ENCODE measurements around the gene RUNX1.

RUNX1 gene

DNA sequence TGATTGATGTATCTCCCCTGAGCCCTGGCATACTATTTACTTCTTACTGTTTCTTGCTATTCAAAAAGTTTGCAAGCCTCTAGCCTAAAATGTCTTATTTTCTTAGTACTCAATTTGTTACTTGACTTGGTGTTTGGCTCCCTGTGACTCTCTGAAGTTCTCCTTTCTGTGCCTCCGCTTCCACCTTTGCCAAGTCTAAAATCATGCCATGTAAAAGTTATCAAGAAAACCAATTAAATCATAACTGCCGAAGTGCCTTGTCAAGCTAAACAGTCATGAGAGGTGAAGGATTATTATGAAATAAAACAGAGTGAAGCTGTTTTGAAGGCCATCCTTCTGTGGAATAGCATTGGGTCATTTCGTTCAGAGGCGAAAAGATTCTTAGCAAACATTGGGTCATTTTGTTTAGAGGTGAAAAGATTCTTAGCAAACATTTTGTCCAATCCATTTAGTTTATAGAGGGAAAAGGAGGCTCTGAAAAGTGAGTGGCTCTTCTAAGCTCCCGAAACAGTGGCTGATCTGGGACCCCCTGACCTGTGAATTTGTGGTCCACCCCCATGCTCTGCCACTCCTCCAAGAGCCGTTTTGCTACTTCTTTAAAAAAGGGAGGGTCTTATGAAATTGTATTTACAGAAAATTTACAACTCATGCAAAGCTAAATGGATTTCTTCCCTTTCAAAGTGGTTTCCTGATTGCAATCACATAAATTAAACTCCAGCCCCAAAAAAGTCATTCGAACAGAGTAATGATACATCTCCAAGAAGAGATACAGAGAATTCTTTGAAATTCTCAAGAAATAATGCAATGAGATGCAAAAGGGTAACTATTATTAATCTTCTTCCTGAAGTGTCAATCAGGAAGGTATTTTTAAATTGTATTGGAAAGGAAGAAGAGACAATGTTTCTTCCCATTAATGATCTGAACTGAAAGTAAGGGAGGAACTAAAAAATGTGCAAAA lies 141.4 kb downstream of the RUNX1 start:
- H3K4me2 ChIP-seq, result peak overlapping the region; percentile 85
- peak overlapping the region; percentile 19; the same call in 1 of the 2 replicates for H3K4me3 ChIP-seq

DNA sequence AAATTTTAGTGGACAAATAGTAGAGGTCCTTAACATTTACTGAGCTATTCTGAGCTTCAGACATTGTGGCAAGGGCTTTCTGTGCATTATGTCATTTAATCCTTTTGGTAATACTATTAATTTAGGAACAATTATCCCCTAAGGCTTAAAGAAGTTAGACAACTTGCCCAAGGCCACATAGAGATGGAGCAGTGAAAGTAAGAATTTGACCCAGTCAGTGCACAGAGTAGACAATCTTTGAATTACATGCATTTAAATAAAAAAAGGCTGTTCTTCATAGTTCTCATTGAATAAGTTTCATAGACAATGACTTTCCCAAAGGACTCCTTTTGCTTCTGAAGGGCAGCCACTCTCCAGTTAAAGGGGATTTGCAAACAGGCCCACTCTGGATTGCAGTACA lies 142.7 kb downstream of the RUNX1 start:
- H3K27ac ChIP-seq, result peak overlapping the region; percentile 76
- peak overlapping the region; percentile 85 for H3K4me2 ChIP-seq
- H3K36me3 ChIP-seq, result peaks cover 25% of the 10 kb centered on the region
- no peak overlapping the region for H3K9ac ChIP-seq
- H4K20me1 ChIP-seq, result peaks cover 94% of the 10 kb centered on the region
- H3K4me1 ChIP-seq, result peaks cover 67% of the 10 kb centered on the region
- H3K4me3 ChIP-seq, result no peak overlapping the region
- H3K9me3 ChIP-seq, result peaks cover 7% of the 10 kb centered on the region; the same call in 1 of the 2 replicates
- no peak for TF ChIP-seq Cebpa-rat (IDR thresholded peaks at IDR 0.05)
- no peaks in the 10 kb centered on the region for H3K27me3 ChIP-seq

More for the DNA sequence above, 141.4 kb downstream of the RUNX1 start:
- H3K4me1 ChIP-seq, result peaks cover 80% of the 10 kb centered on the region
- H3K27ac ChIP-seq, result peak overlapping the region; percentile 76
- H4K20me1 ChIP-seq, result peaks cover 95% of the 10 kb centered on the region
- H3K36me3 ChIP-seq, result peaks cover 11% of the 10 kb centered on the region
- H3K9ac ChIP-seq, result peak overlapping the region; percentile 56
- H3K27me3 ChIP-seq, result no peaks in the 10 kb centered on the region
- no peak for TF ChIP-seq Cebpa-rat (IDR thresholded peaks at IDR 0.05)
- H3K9me3 ChIP-seq, result no peaks in the 10 kb centered on the region

DNA sequence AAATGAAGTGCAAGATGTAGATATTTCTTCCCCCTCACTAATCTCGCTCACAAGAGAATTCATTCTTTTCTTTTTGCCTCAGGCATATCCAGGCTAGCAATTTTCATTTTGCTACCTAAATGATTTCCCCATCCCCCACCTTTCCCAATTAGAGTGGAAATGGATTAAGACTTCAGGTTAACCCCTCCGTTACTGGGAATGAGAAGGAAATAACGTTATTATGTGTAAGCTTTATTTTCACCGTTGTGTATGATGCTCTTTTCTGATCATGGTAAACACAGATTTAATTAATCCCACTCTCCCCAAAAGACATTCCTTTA lies 143.9 kb downstream of the RUNX1 start:
- no peak for TF ChIP-seq Cebpa-rat (IDR thresholded peaks at IDR 0.05)
- Histone ChIP-seq H4K20me1 (peaks cover 94% of the 10 kb centered on the region), H3K36me3 (peaks cover 37% of the 10 kb centered on the region), H3K27me3 (no peaks in the 10 kb centered on the region), H3K4me2 (no peak overlapping the region), H3K4me1 (peaks cover 55% of the 10 kb centered on the region), H3K27ac (no peak overlapping the region), H3K9me3 (peaks cover 18% of the 10 kb centered on the region), H3K4me3 (no peak overlapping the region), H3K9ac (no peak overlapping the region)

DNA sequence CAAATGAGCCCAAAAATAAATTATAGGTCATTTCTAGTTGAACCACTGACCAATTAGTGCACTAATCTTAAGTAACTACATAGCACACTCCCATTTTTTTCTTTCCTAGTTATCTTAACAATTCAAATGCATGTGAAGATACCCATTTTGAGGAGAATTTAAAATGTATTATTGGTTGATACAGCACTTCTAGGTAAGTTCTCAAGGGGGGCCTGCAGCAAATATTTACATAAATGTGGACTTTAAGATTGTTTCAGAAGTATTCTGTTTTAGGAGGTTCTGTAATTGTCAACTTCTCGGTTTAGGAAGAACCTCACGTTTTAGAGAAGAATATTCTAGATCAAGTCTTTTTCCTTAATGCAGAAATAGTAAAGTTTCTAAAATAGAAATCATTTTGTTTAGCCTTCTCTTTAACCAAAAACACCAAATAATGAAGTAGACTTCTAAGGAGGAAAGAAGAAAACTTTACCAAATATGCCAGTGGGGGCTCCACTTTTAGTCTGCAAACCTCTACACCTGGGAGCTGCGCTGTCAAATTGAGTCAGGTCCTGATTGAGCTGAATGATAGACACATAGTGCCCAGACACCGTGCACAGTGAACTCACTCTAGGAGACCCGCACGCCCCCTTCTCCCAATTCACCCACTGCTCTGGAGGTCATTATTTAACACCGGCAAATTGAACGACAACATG lies 144.4 kb downstream of the RUNX1 start:
- Histone ChIP-seq H3K27ac (no peak overlapping the region), H4K20me1 (peaks cover 92% of the 10 kb centered on the region), H3K27me3 (no peaks in the 10 kb centered on the region), H3K9ac (no peak overlapping the region), H3K9me3 (peaks cover 21% of the 10 kb centered on the region), H3K4me2 (no peak overlapping the region), H3K4me3 (no peak overlapping the region), H3K4me1 (peaks cover 50% of the 10 kb centered on the region), H3K36me3 (peaks cover 41% of the 10 kb centered on the region)
- TF ChIP-seq Cebpa-rat (IDR thresholded peaks at IDR 0.05), result no peak

DNA sequence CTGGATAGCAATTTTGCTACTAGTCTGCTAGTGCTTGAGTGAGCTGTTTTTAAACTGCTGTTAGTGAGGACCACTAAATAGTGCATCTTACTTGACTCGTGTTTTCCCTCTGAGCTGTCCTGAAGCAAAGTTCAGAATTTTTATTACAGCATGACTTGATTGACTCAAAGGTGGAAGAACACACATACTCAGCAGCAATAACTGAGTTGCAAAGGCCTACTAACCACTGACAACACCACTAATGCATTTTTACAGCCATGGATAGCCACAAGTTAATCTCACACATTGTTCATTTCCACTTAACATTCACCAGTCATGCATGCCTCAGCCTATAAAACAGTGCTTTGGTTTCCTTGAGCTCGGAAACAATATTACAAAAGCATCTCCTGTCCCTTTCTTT lies 148.7 kb downstream of the RUNX1 start:
- H3K27me3 ChIP-seq, result no peaks in the 10 kb centered on the region
- no peak for TF ChIP-seq Cebpa-rat (IDR thresholded peaks at IDR 0.05)
- H3K4me2 ChIP-seq, result no peak overlapping the region
- peaks cover 23% of the 10 kb centered on the region for H3K4me1 ChIP-seq
- no peak overlapping the region for H3K4me3 ChIP-seq
- H4K20me1 ChIP-seq, result peaks cover 92% of the 10 kb centered on the region
- H3K9me3 ChIP-seq, result peaks cover 47% of the 10 kb centered on the region
- H3K27ac ChIP-seq, result no peak overlapping the region
- no peak overlapping the region for H3K9ac ChIP-seq
- peaks cover 83% of the 10 kb centered on the region for H3K36me3 ChIP-seq

DNA sequence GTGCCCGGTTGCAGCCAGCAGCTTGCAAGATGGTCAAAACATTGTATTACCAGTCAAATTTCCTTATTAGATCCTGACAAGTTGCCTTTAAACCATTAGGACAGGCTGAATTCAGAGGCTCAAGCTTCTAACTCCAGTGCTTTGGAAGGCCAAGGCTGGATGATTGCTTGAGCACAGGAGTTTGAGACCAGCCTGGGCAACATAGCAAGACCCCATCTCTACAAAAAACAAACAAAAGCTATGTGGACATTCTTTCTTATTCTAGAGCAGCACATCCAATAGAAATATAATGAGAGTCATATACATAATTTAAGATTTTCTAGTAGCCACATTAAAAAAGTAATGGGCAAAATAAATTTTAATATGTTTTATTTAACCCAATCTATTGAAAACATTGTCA lies 149.3 kb downstream of the RUNX1 start:
- peaks cover 92% of the 10 kb centered on the region for H4K20me1 ChIP-seq
- no peak overlapping the region for H3K4me3 ChIP-seq
- H3K4me2 ChIP-seq, result no peak overlapping the region
- peaks cover 80% of the 10 kb centered on the region for H3K36me3 ChIP-seq
- peaks cover 47% of the 10 kb centered on the region for H3K9me3 ChIP-seq
- no peaks in the 10 kb centered on the region for H3K27me3 ChIP-seq
- H3K9ac ChIP-seq, result no peak overlapping the region
- peaks cover 23% of the 10 kb centered on the region for H3K4me1 ChIP-seq
- no peak overlapping the region for H3K27ac ChIP-seq
- TF ChIP-seq Cebpa-rat (IDR thresholded peaks at IDR 0.05), result no peak

DNA sequence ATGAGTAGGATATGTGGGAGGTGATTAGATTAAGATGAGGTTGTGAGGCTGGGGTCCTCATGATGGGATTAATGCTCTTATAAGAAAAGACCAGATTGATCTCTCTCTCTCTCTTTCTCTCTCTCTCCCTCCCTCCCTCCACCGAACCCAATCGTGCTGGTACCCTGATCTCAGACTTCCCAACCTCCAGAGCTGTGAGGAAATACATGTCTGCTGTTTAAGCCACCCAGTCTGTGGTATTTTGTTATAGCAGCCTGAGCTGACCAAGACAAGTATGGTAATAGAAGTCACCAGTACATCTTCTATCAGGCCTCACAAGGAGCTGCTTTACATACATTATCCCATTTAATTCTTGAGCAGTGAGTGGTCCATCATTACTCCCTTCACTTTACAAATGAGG lies 149.8 kb downstream of the RUNX1 start:
- Histone ChIP-seq H4K20me1 (peaks cover 92% of the 10 kb centered on the region), H3K4me1 (peaks cover 27% of the 10 kb centered on the region), H3K36me3 (peaks cover 77% of the 10 kb centered on the region), H3K4me2 (no peak overlapping the region), H3K9ac (no peak overlapping the region), H3K27ac (no peak overlapping the region), H3K4me3 (no peak overlapping the region), H3K9me3 (peaks cover 47% of the 10 kb centered on the region), H3K27me3 (no peaks in the 10 kb centered on the region)
- no peak for TF ChIP-seq Cebpa-rat (IDR thresholded peaks at IDR 0.05)

DNA sequence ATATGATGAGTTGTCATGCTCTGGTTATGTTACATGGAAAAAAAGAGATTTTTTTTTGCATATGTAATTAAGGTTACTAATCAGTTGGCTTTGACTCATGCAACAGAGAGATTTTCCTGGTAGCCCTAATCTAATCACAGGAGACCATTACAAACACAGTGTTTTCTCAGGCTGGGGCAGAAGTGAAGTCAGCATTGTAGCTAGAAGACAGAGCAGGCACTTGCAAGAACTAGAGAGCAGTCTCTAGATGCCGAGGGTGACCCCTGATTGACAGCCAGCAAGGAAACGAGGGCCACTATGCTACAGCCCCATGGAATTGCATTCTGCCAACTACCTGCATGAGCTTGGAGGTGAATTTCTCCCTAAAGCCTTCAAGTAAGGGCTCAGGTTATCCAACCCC lies 151.3 kb downstream of the RUNX1 start:
- Histone ChIP-seq H4K20me1 (peaks cover 97% of the 10 kb centered on the region), H3K27me3 (no peaks in the 10 kb centered on the region), H3K4me2 (no peak overlapping the region), H3K36me3 (peaks cover 75% of the 10 kb centered on the region), H3K4me3 (no peak overlapping the region), H3K9me3 (peaks cover 47% of the 10 kb centered on the region), H3K27ac (no peak overlapping the region), H3K4me1 (peaks cover 42% of the 10 kb centered on the region), H3K9ac (no peak overlapping the region)
- TF ChIP-seq Cebpa-rat (IDR thresholded peaks at IDR 0.05), result no peak

DNA sequence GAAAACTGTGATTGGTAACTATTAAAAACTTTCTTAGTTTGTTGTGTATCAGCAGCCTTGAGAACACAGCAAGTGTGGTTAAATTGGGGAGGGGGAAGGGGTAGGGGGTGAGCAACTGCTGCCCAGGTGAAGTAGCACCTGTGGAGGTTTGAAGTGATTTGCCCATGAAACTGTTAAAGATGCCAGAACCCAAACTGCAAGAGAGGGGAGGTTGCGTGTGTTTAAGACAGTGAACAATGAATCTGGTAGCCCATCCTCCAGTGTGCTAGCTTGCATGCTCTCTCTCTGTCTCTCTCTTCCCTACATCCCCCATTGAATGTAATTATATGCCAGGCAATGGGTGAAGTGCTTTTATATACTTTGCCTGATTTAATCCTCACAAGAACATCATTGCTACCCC lies 154.7 kb downstream of the RUNX1 start:
- H3K4me2 ChIP-seq, result peak overlapping the region; percentile 99
- peaks cover 64% of the 10 kb centered on the region for H3K4me1 ChIP-seq
- H3K27me3 ChIP-seq, result no peaks in the 10 kb centered on the region
- H3K9ac ChIP-seq, result no peak overlapping the region
- H3K27ac ChIP-seq, result 0 out of 2 replicates have a peak overlapping the region, but pooled peaks have one; percentile 42
- H3K9me3 ChIP-seq, result peaks cover 24% of the 10 kb centered on the region
- no peak overlapping the region for H3K4me3 ChIP-seq
- no peak for TF ChIP-seq Cebpa-rat (IDR thresholded peaks at IDR 0.05)
- H4K20me1 ChIP-seq, result peaks cover 100% of the 10 kb centered on the region
- peaks cover 43% of the 10 kb centered on the region for H3K36me3 ChIP-seq

DNA sequence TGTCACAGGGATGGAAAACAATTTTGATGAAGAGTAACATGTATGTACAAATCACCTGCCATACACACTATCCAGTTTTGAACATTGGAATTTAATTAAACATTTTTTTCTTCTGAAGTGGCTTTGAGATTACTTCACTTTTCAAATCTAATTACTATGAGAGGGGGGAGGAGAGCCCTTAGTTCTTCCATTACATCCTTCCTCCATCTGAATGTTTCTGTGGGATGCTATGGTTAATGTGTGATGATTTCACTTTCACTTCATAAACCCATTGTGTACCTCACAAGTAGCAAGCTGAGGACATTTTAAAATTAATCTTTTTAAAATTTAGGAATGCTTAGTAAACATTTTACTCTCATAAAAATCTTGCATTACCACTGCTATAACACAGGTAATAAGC lies 156.9 kb downstream of the RUNX1 start:
- H3K27me3 ChIP-seq, result no peaks in the 10 kb centered on the region
- H3K4me2 ChIP-seq, result peak overlapping the region; percentile 99
- H3K27ac ChIP-seq, result no peak overlapping the region
- no peak for TF ChIP-seq Cebpa-rat (IDR thresholded peaks at IDR 0.05)
- H3K36me3 ChIP-seq, result peaks cover 21% of the 10 kb centered on the region
- peaks cover 2% of the 10 kb centered on the region; the same call in 1 of the 2 replicates for H3K9me3 ChIP-seq
- H3K4me1 ChIP-seq, result peaks cover 64% of the 10 kb centered on the region
- peaks cover 100% of the 10 kb centered on the region for H4K20me1 ChIP-seq
- H3K9ac ChIP-seq, result 0 out of 2 replicates have a peak overlapping the region, but pooled peaks have one; percentile 48
- H3K4me3 ChIP-seq, result peak overlapping the region; percentile 89

All from BLaER1 (cell line).